ENCODE results near the gene PALLD.

DNA sequence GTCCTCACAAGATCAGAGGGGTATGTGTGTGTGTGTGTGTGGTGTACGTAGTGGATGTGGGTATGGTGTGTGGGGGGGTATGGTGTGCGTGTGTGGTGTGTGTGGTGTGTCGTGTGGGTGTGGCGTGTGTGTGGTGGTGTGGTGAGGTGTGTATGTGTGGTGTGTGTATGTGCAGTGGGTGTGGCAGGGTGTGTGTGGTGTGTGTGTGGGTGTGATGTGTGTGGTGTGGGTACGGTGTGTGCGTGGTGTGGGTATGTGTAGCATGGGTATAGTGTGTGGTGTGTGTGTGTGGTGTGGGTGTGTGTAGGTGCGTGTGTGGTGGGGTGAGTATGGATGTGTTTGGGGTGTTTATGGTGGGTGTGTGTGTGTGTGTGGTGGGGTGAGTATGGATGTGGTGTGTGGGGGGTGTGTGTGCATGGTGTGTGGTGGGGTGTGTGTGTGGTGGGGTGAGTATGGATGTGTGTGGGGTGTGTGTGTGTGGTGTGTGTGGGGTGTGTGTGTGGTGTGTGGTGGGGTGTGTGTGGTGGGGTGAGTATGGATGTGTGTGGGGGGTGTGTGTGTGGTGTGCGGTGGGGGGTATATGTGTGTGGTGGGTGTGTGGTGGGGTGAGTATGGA, 182.0 kb downstream of the PALLD start:
- TF ChIP-seq, protein P1, sequence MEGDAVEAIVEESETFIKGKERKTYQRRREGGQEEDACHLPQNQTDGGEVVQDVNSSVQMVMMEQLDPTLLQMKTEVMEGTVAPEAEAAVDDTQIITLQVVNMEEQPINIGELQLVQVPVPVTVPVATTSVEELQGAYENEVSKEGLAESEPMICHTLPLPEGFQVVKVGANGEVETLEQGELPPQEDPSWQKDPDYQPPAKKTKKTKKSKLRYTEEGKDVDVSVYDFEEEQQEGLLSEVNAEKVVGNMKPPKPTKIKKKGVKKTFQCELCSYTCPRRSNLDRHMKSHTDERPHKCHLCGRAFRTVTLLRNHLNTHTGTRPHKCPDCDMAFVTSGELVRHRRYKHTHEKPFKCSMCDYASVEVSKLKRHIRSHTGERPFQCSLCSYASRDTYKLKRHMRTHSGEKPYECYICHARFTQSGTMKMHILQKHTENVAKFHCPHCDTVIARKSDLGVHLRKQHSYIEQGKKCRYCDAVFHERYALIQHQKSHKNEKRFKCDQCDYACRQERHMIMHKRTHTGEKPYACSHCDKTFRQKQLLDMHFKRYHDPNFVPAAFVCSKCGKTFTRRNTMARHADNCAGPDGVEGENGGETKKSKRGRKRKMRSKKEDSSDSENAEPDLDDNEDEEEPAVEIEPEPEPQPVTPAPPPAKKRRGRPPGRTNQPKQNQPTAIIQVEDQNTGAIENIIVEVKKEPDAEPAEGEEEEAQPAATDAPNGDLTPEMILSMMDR (conservative IDR thresholded peaks at IDR 0.05; ENCODE audit: low read depth, low read length), result no peak
- TF ChIP-seq EZH2 (IDR thresholded peaks at IDR 0.05; ENCODE audit: low read length, unreplicated experiment) (no peak), EZH2phosphoT487 (IDR thresholded peaks at IDR 0.05; ENCODE audit: borderline replicate concordance, low read length) (no peak)
